SKM-1 treated with dmso at 0.1 percent for 144 hours (cell line): ENCODE results near the gene PRKAG1.

ENCODE experiments used
- DNase-seq: peaks from one replicate; lab custom pipeline; 2025; ENCODE audit not compliant: unreplicated experiment; lab: John Stamatoyannopoulos, UW

The PRKAG1 gene

DNA sequence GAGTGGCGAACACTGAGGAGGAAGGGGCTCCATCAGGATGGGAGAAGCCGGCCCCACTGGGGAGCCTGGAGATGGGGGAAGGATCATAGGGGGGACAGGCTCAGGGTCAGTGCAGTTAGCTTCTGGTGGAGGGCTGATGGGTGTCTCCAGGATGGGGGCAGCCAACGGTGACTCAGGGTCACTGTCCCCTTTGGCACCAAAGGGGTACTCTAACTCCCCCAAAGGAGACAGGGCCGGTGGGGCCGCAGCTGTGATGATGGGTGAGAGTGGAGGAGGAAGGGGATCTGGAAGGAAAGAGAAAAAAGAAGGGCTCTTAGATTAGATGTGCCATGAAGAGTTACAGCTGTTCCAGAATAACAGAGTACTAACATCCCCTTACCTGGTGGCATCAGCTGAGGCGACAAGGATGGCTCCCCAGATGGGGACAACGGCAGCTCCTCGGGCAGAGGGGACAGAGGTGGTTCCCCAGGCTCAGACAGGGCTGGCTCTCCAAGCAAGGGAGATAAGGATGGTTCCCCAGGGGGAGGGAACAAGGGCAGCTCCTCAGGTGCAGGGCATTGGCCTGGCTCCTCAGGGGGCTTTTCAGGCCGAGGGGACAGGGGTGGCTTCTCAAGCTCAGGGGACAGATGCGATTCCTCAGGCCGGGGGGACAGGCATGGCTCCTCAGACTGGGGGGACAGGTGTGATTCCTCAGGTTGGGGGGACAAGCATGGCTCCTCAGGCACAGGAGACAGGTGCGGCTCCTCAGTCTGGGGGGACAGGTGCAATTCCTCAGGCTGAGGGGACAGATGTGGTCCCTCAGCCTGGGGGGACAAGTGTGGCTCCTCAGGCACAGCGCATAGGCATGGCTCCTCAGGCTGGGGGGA, 32.2 kb upstream of the PRKAG1 start:
- no peak for DNase-seq

DNA sequence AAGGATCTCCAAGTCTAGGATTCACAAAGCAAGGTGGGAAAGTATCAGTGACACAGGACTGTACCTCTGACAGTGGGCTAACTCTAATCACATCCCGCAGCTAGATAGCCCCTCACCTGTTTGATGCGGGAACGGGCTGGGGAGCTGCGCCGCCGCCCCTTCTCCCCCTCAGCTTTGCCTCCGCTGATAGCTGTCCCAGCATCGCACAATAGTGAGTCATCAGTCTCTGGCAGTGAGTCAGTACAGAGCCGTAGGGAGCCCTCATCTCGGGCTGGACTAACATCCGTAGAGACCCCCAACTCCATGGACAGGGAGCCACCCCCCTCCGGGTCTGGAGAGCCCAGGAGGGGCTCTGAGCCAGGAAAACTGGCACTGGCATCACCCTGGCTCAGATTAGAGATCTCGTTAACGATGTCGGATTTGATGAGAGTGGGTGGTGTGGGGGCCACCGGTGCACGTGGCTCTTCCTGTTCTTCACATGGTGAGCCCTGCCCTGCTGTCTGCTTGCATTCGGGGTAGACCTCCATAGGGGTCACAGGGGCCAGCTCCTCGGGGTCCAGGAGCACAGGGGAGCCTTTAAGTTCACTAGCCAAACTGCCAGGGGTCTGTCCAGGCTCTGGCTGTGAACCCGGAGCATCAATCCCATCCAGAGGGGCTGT, 31.1 kb upstream of the PRKAG1 start:
- no peak for DNase-seq

DNA sequence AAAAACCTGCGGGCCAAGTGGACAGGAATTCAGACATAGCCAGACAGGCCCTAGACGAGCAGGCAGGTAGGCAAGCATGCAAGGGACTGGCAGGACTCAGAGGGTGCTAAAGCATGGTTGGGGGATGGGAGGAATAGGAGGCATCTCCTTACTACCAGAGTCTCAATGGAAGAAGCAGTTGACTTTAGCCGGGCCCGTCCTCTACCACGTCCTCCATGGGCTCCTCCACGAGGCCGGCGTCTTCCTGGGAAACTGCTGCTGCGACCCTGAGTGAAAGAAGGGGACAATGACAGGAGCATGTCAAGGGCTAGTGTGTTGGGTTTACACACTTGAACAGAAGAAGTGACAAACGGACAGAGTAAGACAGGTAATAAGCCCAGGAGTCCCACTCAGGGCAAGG, 30.4 kb upstream of the PRKAG1 start:
- DNase-seq: no peak

DNA sequence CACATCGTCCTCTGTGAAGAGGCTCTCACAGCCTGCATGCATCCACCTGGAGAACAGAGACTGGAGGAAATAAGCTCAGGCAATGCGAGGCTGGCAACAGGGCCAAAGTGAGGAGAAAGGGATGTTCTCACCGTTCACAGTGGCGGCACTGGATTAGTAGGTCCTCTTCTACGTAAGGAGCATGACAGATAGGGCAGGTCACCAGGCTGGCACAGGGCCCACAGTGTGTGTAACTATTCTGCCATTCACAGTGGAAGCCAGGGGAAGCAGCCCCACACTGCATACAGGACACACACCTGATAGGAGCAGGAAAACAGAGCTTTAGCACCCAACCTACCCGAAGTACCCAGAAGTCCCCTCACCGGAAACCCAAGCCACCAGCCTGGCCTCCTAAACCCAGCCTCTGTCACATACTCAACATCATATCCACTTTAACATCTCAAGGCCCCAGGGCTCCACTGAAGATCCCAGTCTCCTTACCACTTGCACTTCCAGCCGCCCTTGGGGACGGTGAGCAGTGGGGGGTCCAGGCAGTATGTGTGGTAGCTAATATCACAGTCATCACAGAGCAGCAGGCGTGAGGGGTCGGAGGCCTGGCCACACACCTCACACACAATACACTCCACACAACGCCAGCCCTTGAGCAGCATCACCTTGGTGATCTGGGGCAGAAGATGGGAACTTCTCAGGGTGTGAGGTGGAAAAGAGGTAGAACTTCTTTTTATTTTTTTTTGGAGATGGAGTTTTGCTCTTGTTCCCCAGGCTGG, 27.7 kb upstream of the PRKAG1 start:
- no peak for DNase-seq

DNA sequence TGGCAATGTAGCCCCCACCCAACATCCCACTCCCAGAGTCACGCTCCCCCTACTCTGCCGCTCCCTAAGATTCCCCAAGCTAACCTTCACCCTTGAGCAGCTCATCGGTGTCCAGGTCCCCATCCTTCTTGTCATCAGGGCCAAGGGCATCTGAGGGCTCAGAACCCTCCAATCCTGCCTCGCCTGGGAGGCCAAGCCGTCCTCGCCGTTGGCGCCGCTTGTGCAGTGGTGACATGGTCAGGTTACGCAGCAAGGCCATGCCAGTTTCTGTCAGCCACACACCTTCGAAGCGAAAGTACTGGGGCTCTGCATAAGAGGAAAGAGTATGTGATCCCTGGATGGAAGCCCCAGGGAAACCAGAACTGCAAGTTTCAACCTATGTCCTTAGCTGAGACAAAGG, 26.1 kb upstream of the PRKAG1 start:
- no peak for DNase-seq

DNA sequence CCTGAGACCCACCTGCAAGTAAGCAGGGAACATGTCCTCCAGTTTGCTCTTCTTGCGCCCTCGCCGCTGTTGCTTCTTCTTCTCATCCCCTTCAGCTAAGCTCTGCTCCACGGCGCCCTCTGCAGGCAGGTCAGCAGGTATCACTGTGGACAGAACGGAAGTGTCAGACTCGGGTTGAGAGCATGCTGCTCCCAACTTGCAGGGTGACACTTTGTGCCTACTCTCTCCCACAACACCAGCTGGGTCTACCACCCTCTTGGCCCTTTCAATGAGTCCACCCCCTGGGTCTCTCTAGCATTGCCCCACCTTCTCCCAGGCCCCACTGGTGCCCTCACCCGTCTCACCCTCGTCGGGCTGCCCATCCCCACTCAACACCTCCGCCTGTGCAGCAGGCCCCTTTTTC, 25.3 kb upstream of the PRKAG1 start:
- DNase-seq: peak; percentile 27

DNA sequence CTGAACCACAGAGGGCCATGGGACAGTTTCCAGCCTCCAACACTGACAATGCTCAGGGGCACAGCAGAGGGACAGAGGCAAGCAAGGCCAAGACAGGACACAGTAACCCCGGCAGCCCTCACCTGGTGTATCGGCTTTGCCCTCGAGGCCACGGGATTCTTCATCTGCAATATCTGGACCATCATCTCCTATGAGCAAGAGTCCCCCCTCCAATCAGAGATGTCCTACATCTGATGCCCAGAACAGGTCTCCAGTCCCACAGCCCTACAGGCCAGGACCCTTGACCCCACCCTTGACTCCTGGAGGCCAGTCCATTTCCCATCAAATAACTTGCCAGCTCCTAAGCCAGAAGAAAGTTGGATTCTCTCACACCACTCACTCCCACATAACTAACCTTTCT, 24.7 kb upstream of the PRKAG1 start:
- DNase-seq: no peak

DNA sequence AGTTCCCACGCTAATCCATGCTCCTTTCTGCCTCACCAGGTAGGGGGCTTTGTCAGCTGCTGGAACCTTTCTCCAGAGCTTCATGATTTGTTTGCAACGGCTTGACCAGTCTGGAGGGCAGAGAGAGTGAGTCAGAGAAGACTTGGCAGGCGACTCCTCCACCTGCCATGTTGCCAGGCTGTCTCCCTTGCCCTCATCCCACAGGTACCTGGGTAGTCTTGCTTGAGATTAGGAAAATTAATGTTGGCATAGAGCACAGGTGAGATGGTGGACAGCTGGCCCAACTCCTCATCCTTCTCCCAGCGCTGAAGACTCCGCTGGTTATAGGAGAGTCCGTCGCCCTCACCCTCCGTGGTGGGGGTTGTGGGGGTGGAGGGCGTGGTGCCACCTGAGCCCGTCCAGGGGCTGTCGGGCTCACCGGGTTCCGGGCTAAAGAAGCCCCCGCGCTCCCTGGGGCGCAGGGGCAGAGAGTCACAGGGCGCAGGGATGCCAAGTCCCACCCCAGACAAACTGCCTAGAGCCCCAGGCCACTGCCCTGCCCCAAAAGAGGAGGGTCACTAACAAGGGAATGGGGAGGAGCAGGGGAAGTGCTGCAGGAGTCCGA, 23.4 kb upstream of the PRKAG1 start:
- no peak for DNase-seq

DNA sequence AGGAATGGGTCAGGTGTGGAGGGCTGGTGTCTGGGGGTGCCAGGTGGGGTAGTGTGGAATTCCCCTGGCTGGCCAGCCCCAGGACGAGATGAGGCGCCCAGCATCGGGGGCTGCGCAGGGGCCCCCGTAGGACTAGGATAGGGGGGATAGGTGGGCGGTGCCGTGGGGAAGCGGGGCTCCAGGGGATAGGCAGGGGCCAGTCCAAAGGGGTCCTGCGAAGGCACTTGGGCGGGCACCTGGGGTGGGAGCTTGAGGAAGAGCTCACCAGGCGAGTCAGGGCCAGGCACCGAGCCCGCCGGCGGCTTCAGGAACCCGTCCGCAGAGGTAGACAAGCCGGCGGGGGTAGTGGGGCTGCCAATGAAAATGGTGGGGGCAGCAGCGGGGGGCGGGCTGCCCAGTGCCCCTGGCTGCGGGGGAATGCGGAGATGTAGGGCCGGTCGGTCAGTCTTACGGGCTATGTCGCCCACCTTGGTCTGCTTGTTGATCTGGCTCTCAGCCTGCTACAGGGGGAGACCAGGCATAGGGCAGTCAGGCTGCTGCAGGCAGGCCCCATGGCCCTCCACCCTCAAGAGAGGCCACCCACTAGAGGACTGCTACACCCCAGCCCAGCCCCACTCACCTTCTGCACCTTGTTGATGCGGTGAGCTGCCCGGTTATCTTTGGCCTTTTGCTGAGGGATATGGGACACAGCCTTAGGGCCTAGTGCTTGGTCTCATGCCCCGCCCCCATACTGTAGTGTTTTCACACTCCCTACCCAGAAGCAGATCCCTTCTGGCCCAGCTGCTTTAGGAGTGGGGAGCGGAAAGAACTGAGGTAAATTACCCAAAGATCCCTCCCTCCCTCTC, 22.7 kb upstream of the PRKAG1 start:
- no peak for DNase-seq

DNA sequence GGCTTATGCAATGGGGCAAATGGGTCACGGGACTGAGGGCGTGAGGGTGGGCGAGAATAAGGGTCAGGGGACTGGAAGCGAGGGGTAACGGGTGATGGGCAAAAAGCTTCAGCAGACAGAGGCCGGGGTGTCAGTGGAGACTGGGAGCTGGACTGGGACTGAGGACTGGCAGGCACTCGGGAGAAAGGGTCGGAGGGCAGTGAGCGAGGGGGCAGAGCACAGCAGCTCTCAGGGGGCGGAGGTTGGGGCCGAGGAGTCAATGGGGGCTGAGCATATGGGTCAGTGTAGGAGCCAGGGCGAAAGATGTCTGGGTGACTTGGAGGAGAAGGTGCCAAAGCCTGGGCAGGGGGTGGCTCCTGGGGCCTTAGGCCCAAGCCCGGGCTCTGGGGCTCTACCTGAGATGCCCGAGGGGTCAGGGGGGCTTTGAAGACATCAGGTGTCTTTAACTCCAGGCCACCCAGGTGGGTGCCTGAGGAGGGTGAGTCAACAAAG, 21.8 kb upstream of the PRKAG1 start:
- DNase-seq: no peak

DNA sequence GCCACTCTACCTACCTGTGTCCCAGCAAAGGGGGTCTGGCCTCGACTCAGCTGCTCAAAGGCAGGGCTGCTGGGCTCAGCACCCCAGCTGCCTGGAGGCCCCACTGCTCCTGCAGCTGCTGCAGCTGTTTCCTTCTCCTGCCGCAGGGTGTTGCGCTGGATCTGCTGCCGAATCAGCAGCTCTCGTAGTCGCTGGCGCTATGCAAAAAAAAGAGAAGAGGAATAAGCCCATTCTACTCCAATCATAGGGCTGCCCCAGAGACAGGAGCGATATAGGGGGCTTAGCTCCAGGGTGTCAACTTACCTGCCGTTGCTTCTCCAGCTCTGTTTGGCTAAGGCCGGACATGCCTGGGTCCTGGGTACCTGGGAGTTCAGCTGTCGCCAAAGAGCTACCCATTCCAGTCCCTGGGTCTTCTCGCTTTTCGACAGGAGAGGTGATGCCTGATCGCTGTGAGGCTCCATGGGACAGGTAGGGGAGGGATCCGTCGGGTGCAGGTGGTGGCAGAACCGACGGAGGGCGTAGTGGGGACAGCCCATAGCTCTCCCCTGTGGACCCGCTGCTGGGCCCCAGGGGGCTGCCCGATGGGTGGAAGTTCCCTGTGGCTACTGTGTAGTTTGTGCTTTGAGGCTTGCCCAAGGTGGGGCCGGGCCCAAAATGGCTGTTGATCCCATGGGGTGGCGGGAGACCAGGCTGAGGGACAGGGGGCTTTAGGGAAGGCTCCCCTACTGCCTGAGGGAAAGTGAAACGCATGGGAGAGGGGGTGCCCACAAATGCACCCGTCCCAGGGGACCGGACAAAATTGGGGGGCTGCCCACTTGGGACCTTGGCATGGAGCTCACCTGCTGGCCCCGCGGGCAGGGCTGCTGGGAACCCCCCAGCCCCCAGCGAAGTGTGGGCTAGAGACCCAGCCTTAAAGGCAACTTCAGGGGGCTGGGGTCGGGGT, 21.1 kb upstream of the PRKAG1 start:
- no peak for DNase-seq

DNA sequence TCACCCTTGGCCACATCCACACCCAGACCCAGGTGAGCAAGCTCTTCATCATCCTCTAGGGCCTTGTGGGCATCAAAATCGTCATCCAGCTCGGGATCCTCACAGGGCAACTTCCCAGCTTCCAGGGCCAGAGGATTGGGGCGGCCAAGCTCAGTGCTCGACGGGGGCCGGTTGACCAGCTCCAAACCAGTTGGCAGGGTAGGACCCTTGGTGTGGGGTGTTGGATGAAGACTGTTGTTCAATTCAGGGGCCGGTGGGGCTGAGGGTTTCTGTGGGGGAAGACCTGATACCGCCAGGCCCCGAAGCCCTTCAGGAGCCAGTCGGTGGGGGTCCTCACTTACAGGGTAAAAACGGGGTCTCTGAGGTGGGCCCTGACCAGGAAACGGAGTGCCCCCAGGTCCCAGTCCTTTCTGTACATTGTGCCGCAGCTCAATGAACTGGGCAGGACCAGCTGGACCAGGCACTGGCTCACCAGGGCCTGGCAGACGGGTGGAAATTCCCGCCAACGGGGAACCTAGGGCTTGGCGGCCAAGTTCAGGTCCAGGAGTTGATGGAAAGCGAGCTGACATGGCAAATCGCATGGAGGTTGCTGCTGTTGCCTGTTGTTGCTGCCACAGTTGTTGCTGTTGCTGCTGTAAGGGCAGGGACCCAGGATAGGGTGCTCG, 19.8 kb upstream of the PRKAG1 start:
- DNase-seq: no peak

DNA sequence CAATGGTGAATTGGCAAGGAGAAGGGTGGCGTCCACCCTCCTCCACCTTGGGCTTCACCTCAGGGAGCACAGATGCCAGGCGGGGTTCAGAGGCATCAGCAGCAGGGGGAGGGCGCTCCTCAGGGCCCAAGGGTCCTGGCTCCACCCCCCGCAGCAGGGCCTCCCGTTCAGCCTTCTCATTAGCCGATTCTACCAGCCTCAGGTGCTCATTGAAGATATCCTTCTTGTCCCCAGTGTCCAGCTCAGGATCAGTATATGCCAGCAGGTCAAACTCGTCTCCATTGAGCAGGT, 19.3 kb upstream of the PRKAG1 start:
- no peak for DNase-seq

DNA sequence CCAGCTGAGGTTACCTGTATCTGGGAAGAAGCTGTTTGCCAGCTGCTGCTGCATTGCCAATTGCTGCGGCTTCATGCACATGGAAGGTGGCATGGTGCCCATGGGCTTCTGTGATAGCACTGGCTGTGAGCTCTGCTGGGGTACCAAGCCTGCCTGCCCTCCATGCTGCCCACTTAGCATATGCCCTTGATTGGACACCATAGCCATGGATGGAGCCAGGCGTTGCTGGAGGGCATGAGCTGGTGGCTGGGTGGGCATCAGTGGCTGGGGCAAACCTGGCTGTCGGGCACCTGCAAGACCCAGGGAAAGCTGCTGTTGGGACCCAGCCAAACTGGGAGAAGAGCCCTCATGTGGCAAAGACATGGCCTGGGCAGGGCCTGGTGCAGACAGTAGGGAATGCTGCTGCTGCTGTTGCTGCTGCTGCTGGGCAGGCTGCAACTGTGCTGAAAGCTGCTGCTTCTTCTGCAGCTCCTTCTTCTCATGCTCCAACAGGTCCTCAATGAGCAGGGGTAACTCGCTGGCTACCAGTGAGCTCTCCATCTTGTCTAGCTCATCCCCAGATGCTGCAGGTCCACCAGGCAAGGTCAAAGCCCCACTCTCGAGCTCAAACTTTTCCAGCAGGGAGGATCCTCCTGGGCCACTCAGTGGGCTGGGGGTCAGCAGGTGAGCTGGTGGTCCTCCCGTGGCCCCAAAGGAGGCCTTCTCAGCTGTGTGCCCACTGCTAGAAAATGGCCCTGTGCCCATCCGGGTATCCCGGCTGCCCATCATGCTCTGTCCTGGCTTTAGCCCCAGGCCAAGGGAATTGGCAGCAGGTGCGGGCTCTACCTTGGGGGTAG, 18.8 kb upstream of the PRKAG1 start:
- no peak for DNase-seq

DNA sequence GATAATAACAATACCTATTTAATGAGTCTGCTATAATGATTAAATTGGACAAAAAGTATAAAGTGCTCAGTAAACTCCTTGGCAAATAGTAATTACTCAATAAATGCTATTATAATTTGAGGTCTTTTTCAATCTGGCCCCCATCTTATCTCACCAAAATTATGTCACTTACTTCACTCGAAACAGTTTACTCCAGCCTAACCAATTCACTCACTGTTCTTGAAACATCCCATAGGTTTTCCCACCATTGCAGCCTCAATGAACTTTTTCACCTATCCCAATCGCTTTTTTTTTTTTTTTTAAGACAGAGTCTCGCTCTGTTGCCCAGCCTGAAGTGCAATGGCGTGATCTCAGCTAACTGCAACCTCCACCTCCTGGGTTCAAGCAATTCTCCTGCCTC, 17.5 kb upstream of the PRKAG1 start:
- DNase-seq: no peak

DNA sequence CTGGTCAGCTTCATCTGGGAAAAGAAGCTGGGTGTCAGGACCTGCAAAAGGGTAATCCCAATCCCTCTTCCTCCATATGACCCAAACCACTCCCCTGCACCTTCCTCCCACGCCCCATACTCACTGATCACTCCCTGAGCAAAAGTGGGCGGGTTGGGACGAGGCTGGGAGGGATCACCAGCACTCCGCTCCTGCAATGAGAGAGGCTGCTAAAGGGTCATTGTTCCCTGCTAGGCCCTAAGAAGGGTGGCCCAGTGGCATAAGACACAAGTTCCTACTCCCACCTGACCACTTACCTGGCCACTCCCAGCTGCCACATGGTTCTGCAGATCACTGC, 15.7 kb upstream of the PRKAG1 start:
- DNase-seq: no peak

DNA sequence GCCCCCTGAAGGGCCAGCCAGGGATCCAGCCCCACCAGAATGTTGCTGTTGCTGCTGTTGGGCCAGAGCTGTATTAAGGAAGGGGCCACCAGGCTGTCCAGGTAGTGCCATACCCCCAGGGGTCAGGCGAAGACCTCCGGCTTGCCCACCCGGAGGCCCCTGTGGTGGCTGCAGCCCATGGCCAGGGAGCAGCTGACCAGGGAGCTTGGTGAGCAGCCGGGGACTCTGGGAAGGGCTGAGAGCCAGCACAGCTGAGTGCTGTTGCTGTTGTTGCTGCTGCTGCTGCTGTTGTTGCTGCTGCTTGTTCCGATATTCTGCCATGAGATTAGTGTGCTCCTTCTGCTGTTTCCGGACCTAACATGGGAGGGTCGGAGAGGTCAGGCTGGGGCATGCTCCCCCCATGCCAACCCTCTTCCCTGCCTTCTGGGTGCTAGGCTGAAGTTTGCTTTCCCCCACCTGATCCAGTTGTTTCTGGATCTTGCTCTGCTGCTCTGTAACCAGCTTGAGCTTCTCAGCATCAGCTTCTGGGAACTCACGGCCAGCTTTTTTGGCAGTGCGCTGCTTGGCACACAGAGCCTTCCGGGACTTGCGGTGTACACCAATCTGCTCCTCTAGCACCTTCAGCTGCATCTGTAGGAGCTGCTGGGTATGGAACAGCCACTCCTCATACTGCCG, 15.2 kb upstream of the PRKAG1 start:
- no peak for DNase-seq
